ENCODE data around the gene SNX13.

SNX13 gene

DNA sequence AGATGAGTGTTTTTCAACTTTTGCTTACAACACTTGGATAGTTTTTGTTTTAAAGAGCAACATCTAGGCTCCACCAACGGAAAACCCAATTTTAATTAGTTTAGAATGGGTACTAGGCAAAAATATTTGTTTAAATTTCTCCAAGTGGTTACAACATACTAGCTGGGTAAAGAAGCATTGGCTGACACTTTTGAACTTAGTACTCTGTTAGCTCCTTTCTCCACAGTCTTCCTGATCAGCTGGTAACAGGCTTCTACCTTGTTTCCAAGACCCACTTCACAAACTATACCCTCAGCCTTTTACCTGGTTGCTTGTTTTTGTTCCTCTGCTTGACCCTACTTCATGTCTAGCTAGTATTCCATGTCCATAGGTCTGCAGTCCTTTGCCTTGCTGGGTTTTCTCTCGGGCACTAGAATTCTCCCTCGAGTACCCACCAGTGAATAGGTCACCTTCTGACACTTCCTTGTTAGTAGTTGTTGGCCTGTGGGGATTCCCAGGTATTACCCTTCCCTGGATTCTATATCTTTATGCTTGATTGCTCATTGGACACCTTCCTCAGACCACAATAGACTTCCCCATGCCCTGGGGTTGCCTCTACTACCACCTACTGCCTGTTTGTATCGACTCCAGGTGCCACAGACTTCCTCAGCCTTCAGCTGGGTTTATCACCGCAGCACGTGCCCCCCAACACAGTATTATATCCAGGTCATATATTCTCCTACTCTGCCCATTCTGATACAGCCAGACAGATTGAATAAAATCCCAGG lies 45.4 kb upstream of the SNX13 start:
- Histone ChIP-seq H4K5ac (ENCODE audit: low read length) (no peak overlapping the region), H3K18ac (ENCODE audit: low read length) (no peak overlapping the region), H2BK15ac (replicated peaks; ENCODE audit: low read depth) (no peak overlapping the region), H3K56ac (ENCODE audit: low read length) (no peak overlapping the region), H3K27ac (ENCODE audit: low read depth, low read length) (no peak overlapping the region), H4K8ac (ENCODE audit: low read depth, low read length) (no peak overlapping the region), H3K9ac (ENCODE audit: low read length) (no peak overlapping the region), H3K4ac (ENCODE audit: low read depth, low read length) (no peak overlapping the region), H2BK5ac (ENCODE audit: low read length) (no peak overlapping the region), H3K27me3 (ENCODE audit: insufficient read depth, low read length, poor library complexity) (no peaks in the 10 kb centered on the region), H3K4me2 (ENCODE audit: low read length) (no peak overlapping the region), H2AK5ac (ENCODE audit: low read length) (no peak overlapping the region), H3K23ac (ENCODE audit: low read length) (no peak overlapping the region), H3K36me3 (ENCODE audit: control insufficient read depth, insufficient read depth, low read length) (no peaks in the 10 kb centered on the region), H3K79me2 (ENCODE audit: control insufficient read depth, insufficient read depth, low read length) (no peaks in the 10 kb centered on the region), H3K4me1 (ENCODE audit: control insufficient read depth, low read depth, low read length) (no peaks in the 10 kb centered on the region), H3K79me1 (ENCODE audit: low read length) (no peaks in the 10 kb centered on the region), H3K4me3 (ENCODE audit: low read length) (no peak overlapping the region), H2BK120ac (ENCODE audit: low read depth, low read length) (no peak overlapping the region)
- DNase-seq, result no peak
- no CpG with 5 or more reads among the region's 6 CpGs for WGBS (ENCODE audit: extremely low coverage, insufficient coverage, low lambda C conversion rate)

DNA sequence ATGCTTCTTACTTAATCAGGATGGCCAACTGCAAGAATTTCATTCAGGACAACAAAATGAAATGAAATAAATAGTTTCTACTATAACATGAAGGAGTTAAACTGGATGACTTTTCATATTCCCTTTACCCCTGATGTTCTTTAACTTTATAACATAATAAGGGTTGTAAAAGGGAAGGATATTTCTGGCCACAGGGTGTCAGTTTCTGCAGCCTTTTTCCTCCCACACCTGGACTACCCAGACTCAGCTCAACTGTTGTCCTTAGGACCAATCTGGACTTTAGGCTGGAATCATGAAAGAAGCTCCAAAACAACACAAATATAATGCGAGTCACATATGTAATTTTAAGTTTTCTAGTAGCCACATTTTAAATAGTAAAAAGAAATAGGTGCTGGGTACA lies 44.0 kb upstream of the SNX13 start:
- Histone ChIP-seq H3K23ac (ENCODE audit: low read length) (no peak overlapping the region), H3K56ac (ENCODE audit: low read length) (no peak overlapping the region), H2BK120ac (ENCODE audit: low read depth, low read length) (no peak overlapping the region), H3K9ac (ENCODE audit: low read length) (no peak overlapping the region), H3K79me2 (ENCODE audit: control insufficient read depth, insufficient read depth, low read length) (no peaks in the 10 kb centered on the region), H4K5ac (ENCODE audit: low read length) (no peak overlapping the region), H3K27ac (ENCODE audit: low read depth, low read length) (no peak overlapping the region), H2AK5ac (ENCODE audit: low read length) (no peak overlapping the region), H4K8ac (ENCODE audit: low read depth, low read length) (no peak overlapping the region), H3K18ac (ENCODE audit: low read length) (no peak overlapping the region), H2BK5ac (ENCODE audit: low read length) (no peak overlapping the region), H3K4me2 (ENCODE audit: low read length) (no peak overlapping the region), H3K27me3 (ENCODE audit: insufficient read depth, low read length, poor library complexity) (no peaks in the 10 kb centered on the region), H2BK15ac (replicated peaks; ENCODE audit: low read depth) (no peak overlapping the region), H3K36me3 (ENCODE audit: control insufficient read depth, insufficient read depth, low read length) (no peaks in the 10 kb centered on the region), H3K4ac (ENCODE audit: low read depth, low read length) (no peak overlapping the region), H3K4me3 (ENCODE audit: low read length) (no peak overlapping the region), H3K79me1 (ENCODE audit: low read length) (no peaks in the 10 kb centered on the region), H3K4me1 (ENCODE audit: control insufficient read depth, low read depth, low read length) (no peaks in the 10 kb centered on the region)
- DNase-seq, result no peak
- WGBS (ENCODE audit: extremely low coverage, insufficient coverage, low lambda C conversion rate), result no CpG with 5 or more reads among the region's 1 CpG

DNA sequence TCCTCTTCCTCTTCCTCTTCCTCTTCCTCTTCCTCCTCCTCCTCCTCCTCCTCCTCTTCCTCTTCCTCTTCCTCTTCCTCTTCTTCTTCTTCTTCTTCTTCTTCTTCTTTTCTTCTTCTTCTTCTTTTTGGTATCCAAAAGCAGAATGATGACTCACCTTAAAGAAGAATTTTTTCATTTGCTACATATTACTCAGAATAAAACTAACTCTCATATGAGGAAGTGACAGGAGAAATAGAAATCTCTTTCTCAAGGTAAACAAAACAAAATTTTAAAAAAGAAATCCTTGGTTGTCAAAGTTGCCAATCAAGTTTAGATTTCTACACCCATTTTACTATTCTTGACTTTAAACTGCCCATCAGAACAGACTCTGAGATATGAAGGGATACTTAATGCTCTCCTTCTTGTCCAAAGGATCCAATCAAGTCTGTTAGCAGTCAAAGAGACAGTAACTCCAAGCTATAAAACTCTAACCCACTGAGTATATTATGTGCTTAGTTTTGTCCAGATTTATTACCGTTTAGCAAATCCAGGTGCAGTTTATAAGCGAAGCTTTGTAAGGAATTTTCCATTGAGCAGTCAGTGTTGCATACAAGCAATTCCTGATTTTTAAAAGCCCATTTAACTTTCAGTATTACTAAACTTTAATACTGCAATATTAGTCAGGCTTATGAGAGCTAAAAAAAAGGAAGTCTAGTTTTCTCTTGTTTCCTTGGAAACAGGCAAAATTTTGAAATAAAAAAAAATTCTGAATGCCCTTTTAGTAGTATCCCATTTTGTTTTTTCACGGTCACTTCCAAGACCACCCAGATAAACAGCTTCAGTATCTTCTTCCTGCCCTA lies 43.1 kb upstream of the SNX13 start:
- H3K9ac ChIP-seq (ENCODE audit: low read length), result no peak overlapping the region
- H3K36me3 ChIP-seq (ENCODE audit: control insufficient read depth, insufficient read depth, low read length), result no peaks in the 10 kb centered on the region
- no peak overlapping the region for H3K4me2 ChIP-seq (ENCODE audit: low read length)
- H3K56ac ChIP-seq (ENCODE audit: low read length), result no peak overlapping the region
- H3K79me1 ChIP-seq (ENCODE audit: low read length), result no peaks in the 10 kb centered on the region
- H3K4ac ChIP-seq (ENCODE audit: low read depth, low read length), result no peak overlapping the region
- no peak overlapping the region for H2BK120ac ChIP-seq (ENCODE audit: low read depth, low read length)
- H3K4me3 ChIP-seq (ENCODE audit: low read length), result no peak overlapping the region
- no peak for DNase-seq
- H3K18ac ChIP-seq (ENCODE audit: low read length), result no peak overlapping the region
- H2AK5ac ChIP-seq (ENCODE audit: low read length), result no peak overlapping the region
- H4K8ac ChIP-seq (ENCODE audit: low read depth, low read length), result no peak overlapping the region
- WGBS (ENCODE audit: extremely low coverage, insufficient coverage, low lambda C conversion rate), result no CpG with 5 or more reads among the region's 3 CpGs
- H3K27ac ChIP-seq (ENCODE audit: low read depth, low read length), result no peak overlapping the region
- no peaks in the 10 kb centered on the region for H3K79me2 ChIP-seq (ENCODE audit: control insufficient read depth, insufficient read depth, low read length)
- no peak overlapping the region for H3K23ac ChIP-seq (ENCODE audit: low read length)
- H3K27me3 ChIP-seq (ENCODE audit: insufficient read depth, low read length, poor library complexity), result no peaks in the 10 kb centered on the region
- H3K4me1 ChIP-seq (ENCODE audit: control insufficient read depth, low read depth, low read length), result no peaks in the 10 kb centered on the region
- H2BK5ac ChIP-seq (ENCODE audit: low read length), result no peak overlapping the region
- H2BK15ac ChIP-seq (replicated peaks; ENCODE audit: low read depth), result no peak overlapping the region
- H4K5ac ChIP-seq (ENCODE audit: low read length), result no peak overlapping the region

DNA sequence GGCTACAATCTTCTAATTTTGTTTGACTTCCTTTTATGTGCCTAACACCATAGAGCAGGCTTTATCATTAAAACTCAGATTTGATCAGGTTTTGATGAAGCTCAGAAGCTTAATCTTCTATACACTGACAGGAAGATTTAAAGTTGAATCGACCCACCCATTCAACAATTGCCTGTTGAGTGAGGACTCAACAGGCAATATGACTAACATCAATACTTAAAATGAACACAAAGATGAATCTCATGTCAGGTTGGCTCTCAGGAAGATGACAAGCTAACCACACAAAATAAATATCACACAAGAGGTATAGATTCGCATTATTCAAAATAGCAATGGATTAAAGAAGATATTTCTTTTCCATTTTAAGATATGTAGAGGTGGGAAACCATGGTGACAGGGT lies 36.7 kb upstream of the SNX13 start:
- Histone ChIP-seq H3K4me1 (ENCODE audit: control insufficient read depth, low read depth, low read length) (no peaks in the 10 kb centered on the region), H3K23ac (ENCODE audit: low read length) (no peak overlapping the region), H4K5ac (ENCODE audit: low read length) (no peak overlapping the region), H2BK120ac (ENCODE audit: low read depth, low read length) (no peak overlapping the region), H3K4ac (ENCODE audit: low read depth, low read length) (no peak overlapping the region), H3K56ac (ENCODE audit: low read length) (no peak overlapping the region), H2BK15ac (replicated peaks; ENCODE audit: low read depth) (no peak overlapping the region), H3K36me3 (ENCODE audit: control insufficient read depth, insufficient read depth, low read length) (no peaks in the 10 kb centered on the region), H3K27ac (ENCODE audit: low read depth, low read length) (no peak overlapping the region), H3K79me2 (ENCODE audit: control insufficient read depth, insufficient read depth, low read length) (no peaks in the 10 kb centered on the region), H3K9ac (ENCODE audit: low read length) (no peak overlapping the region), H3K27me3 (ENCODE audit: insufficient read depth, low read length, poor library complexity) (no peaks in the 10 kb centered on the region), H3K4me3 (ENCODE audit: low read length) (no peak overlapping the region), H2AK5ac (ENCODE audit: low read length) (no peak overlapping the region), H3K4me2 (ENCODE audit: low read length) (no peak overlapping the region), H3K18ac (ENCODE audit: low read length) (no peak overlapping the region), H2BK5ac (ENCODE audit: low read length) (no peak overlapping the region), H3K79me1 (ENCODE audit: low read length) (no peaks in the 10 kb centered on the region), H4K8ac (ENCODE audit: low read depth, low read length) (no peak overlapping the region)
- no CpG with 5 or more reads among the region's 2 CpGs for WGBS (ENCODE audit: extremely low coverage, insufficient coverage, low lambda C conversion rate)
- DNase-seq, result no peak

DNA sequence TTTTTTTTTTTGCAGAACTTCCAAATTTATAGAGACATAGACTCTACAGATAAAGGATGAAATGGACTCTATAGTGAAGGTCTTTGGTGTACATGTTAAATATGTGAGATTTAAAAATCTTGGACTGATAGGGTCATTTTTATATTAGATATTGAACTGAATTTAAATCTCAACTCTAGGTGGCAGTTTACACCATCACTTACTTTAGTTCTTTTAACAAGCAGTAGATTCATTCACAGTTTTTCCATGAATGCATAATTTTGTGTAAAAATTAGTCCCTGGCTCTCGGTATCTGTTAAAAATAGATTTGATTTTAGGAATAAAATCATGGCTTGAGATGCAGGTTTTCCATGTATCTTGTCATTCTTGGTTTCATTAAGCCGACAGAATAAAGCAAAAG lies 31.1 kb upstream of the SNX13 start:
- Histone ChIP-seq H2BK15ac (replicated peaks; ENCODE audit: low read depth) (no peak overlapping the region), H3K4ac (ENCODE audit: low read depth, low read length) (no peak overlapping the region), H3K23ac (ENCODE audit: low read length) (no peak overlapping the region), H3K4me3 (ENCODE audit: low read length) (no peak overlapping the region), H3K4me2 (ENCODE audit: low read length) (no peak overlapping the region), H3K18ac (ENCODE audit: low read length) (no peak overlapping the region), H3K27me3 (ENCODE audit: insufficient read depth, low read length, poor library complexity) (no peaks in the 10 kb centered on the region), H3K79me1 (ENCODE audit: low read length) (no peaks in the 10 kb centered on the region), H4K8ac (ENCODE audit: low read depth, low read length) (no peak overlapping the region), H3K9ac (ENCODE audit: low read length) (no peak overlapping the region), H2AK5ac (ENCODE audit: low read length) (no peak overlapping the region), H3K36me3 (ENCODE audit: control insufficient read depth, insufficient read depth, low read length) (no peaks in the 10 kb centered on the region), H3K4me1 (ENCODE audit: control insufficient read depth, low read depth, low read length) (no peaks in the 10 kb centered on the region), H2BK5ac (ENCODE audit: low read length) (no peak overlapping the region), H3K79me2 (ENCODE audit: control insufficient read depth, insufficient read depth, low read length) (no peaks in the 10 kb centered on the region), H3K27ac (ENCODE audit: low read depth, low read length) (no peak overlapping the region), H3K56ac (ENCODE audit: low read length) (no peak overlapping the region), H4K5ac (ENCODE audit: low read length) (no peak overlapping the region), H2BK120ac (ENCODE audit: low read depth, low read length) (no peak overlapping the region)
- DNase-seq, result no peak
- no CpG with 5 or more reads among the region's 2 CpGs for WGBS (ENCODE audit: extremely low coverage, insufficient coverage, low lambda C conversion rate)
